Dermis microvascular lymphatic vessel endothelial cell (primary cell): ENCODE results near the gene PPP3R2. TPM values are rescaled to one million over a fixed set of nuclear protein-coding genes. Genes with fewer than 3 reads are reported as not detected.
A peak's percentile ranks its signal among the peaks of the same experiment; 100 is the strongest.
"Not testable (repeated sequence)": the region's sequence is repeated elsewhere in the genome, so short reads cannot be mapped to it uniquely, and the experiment has no call there.

ENCODE experiments used
- DNase-seq, 2 donors: peaks; one replicate each; pipeline versions ENCODE4 v3.0.0 to v3.0.0-alpha.2; 2010; ENCODE audit warnings: low read depth in 2 of 2
- total RNA-seq: library from RNA; depleted of rRNA; stranded (reverse); fragments of >200 nt; gene quantifications from 2 replicates; pipeline ENCODE4 v1.2.1, GENCODE V29; 2014

PPP3R2 gene
- total RNA-seq, 1 donor from 2014 or later: not detected

GRCh38 chr9:101590074-101590473 lies 4.7 kb downstream of the PPP3R2 start:
- not testable (repeated sequence) for DNase-seq

GRCh38 chr9:101587332-101588043 lies 7.3 kb downstream of the PPP3R2 start:
- no peak for DNase-seq

GRCh38 chr9:101586651-101587050 lies 8.1 kb downstream of the PPP3R2 start:
- no peak for DNase-seq

GRCh38 chr9:101585740-101586139 lies 9.0 kb downstream of the PPP3R2 start:
- no peak for DNase-seq

GRCh38 chr9:101582553-101582952 lies 12.2 kb downstream of the PPP3R2 start:
- peak in 1 of 2 donors; percentile 2 for DNase-seq

- DNase-seq: no peak
These were observed 14.8 kb downstream of the PPP3R2 start for GRCh38 chr9:101579711-101580545.

GRCh38 chr9:101578378-101578777 lies 16.4 kb downstream of the PPP3R2 start:
- DNase-seq: no peak

GRCh38 chr9:101574731-101575333 lies 19.9 kb downstream of the PPP3R2 start:
- DNase-seq: no peak

GRCh38 chr9:101572316-101572715 lies 22.5 kb downstream of the PPP3R2 start:
- no peak for DNase-seq

GRCh38 chr9:101571114-101571513 lies 23.7 kb downstream of the PPP3R2 start:
- no peak for DNase-seq

- DNase-seq: no peak
These were observed 24.8 kb downstream of the PPP3R2 start for GRCh38 chr9:101569741-101570501.

- DNase-seq: no peak
These were observed 26.9 kb downstream of the PPP3R2 start for GRCh38 chr9:101567725-101568350.

GRCh38 chr9:101566904-101567724 lies 27.7 kb downstream of the PPP3R2 start:
- peak; percentile 58 to 59 for DNase-seq

- DNase-seq: no peak
These were observed 30.5 kb downstream of the PPP3R2 start for GRCh38 chr9:101564252-101564651.

GRCh38 chr9:101562966-101563365 lies 31.8 kb downstream of the PPP3R2 start:
- no peak for DNase-seq

- DNase-seq: no peak
These were observed 33.0 kb downstream of the PPP3R2 start for GRCh38 chr9:101561740-101562139.

- DNase-seq: not testable (repeated sequence)
These were observed 45.2 kb downstream of the PPP3R2 start for GRCh38 chr9:101549472-101550098.

- no peak for DNase-seq
These were observed 51.6 kb downstream of the PPP3R2 start for GRCh38 chr9:101543098-101543735.
